K562 (cell line): ENCODE measurements around the gene SPATA21.

Experiments used
- CBX2 ChIP-seq: fragments of 200-600 bp; sonication (generic); IDR thresholded peaks from one replicate; pipeline ENCODE4 v1.6.1; 2012; ENCODE audit warnings: mild to moderate bottlenecking, low read length, inconsistent platforms; ENCODE audit not compliant: insufficient read depth, poor library complexity, severe bottlenecking
- CBX8 ChIP-seq: fragments of 200-600 bp; sonication (generic); IDR thresholded peaks from 2 replicates; pipeline ENCODE4 v1.6.1; 2012; ENCODE audit warnings: borderline replicate concordance, mixed run types, low read depth, mild to moderate bottlenecking, moderate library complexity, mixed read lengths, low read length, control low read depth, inconsistent platforms; ENCODE audit not compliant: poor library complexity, severe bottlenecking; ENCODE audit errors: extremely low read depth
- EZH2 ChIP-seq: IDR thresholded peaks from 2 replicates; pipeline ENCODE4 v1.6.1; 2012; ENCODE audit warnings: low read depth, mild to moderate bottlenecking, inconsistent platforms, low read length, borderline replicate concordance
- MITF ChIP-seq: IDR thresholded peaks from 2 replicates; pipeline ENCODE4 v1.6.1; 2014; ENCODE audit warnings: antibody characterized with exemption
- RBFOX2 ChIP-seq: fragments of 200-400 bp; formaldehyde crosslinking; IDR thresholded peaks from 2 replicates; pipeline ENCODE4 v1.6.1; 2017; ENCODE audit warnings: low read depth, mild to moderate bottlenecking, low read length, moderate library complexity
- TRIM28 ChIP-seq: fragments of 450-650 bp; IDR thresholded peaks from 2 replicates; pipeline ENCODE4 v1.6.1; 2017
- TF ChIP-seq, protein P1 (sequence below), 3 experiments: IDR thresholded peaks in 2 of 3; conservative IDR thresholded peaks in 1 of 3; 2 replicates each; pipeline ENCODE4 v1.5.1; 2011 to 2012; ENCODE audit warnings: low read length in 3 of 3, mild to moderate bottlenecking in 3 of 3, control low read depth in 2 of 3, improper control_type of control experiment in 1 of 3, inconsistent platforms in 1 of 3, low read depth in 1 of 3, mixed read lengths in 1 of 3, moderate library complexity in 1 of 3; ENCODE audit not compliant: insufficient read depth in 2 of 3

DNA sequence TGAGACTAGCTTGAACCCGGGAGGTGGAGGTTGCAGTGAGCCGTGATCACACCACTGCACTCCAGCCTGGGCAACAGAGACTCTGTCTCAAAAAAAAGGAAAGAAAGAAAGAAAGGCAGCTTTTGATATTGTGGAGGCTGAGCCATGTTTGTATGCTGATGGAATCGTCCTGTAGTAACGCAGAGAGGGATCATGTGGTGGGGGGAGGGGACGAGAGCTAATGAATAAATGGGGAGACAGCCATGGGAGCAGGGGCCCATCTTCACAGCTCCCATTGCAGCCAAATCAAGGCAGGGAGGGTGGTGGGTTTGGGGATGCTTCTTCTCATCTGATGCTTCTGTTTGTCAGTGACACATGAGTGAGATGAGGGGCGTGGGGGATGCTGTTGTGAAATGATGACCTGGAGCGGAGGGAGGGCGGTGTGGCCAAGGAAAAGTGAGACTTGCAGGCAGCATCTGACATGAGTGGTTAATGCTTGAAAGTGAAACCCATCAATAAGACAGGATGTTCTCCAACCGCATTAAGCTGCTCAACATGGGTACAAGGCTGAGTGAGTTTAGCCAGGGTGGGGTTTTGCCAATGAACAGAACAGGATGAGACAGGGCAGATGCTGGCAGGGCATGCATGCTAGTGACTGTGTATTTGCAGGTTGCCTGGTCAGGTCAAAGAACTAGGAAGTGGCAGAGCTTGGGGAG lies 16.7 kb downstream of the SPATA21 start:
- TF ChIP-seq MITF (no peak), CBX2 (no peak), EZH2 (no peak), RBFOX2 (no peak), TRIM28 (no peak), CBX8 (no peak)
- TF ChIP-seq, protein P1, sequence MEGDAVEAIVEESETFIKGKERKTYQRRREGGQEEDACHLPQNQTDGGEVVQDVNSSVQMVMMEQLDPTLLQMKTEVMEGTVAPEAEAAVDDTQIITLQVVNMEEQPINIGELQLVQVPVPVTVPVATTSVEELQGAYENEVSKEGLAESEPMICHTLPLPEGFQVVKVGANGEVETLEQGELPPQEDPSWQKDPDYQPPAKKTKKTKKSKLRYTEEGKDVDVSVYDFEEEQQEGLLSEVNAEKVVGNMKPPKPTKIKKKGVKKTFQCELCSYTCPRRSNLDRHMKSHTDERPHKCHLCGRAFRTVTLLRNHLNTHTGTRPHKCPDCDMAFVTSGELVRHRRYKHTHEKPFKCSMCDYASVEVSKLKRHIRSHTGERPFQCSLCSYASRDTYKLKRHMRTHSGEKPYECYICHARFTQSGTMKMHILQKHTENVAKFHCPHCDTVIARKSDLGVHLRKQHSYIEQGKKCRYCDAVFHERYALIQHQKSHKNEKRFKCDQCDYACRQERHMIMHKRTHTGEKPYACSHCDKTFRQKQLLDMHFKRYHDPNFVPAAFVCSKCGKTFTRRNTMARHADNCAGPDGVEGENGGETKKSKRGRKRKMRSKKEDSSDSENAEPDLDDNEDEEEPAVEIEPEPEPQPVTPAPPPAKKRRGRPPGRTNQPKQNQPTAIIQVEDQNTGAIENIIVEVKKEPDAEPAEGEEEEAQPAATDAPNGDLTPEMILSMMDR (IDR thresholded peaks at IDR 0.05 in 2 of 3, conservative IDR thresholded peaks at IDR 0.05 in 1 of 3; ENCODE audit: insufficient read depth in 2 of 3, low read depth in 1 of 3, low read length in 3 of 3), result no peak
